T-helper 2 cell treated with Interferon-gamma antibody and Interleukin-4, amounts not matched to agents 5 μg/mL and 100 μg/mL, for 36 hours (primary cell): ENCODE measurements around the gene PROC.

ENCODE experiments used
- DNase-seq: peaks from one replicate; pipeline ENCODE4 v3.0.0; 2021; ENCODE audit warnings: low spot score
- H3K27ac Mint-ChIP-seq: one replicate; pipeline ENCODE4 v1.8.0; 2021; ENCODE audit warnings: mild to moderate bottlenecking, mixed read lengths
- H3K27me3 Mint-ChIP-seq: one replicate; pipeline ENCODE4 v1.8.0; 2021; ENCODE audit warnings: low read depth, mixed read lengths
- H3K36me3 Mint-ChIP-seq: one replicate; pipeline ENCODE4 v1.8.0; 2021; ENCODE audit warnings: low read depth, mixed read lengths
- H3K4me1 Mint-ChIP-seq: one replicate; pipeline ENCODE4 v1.8.0; 2021; ENCODE audit warnings: low read depth, mixed read lengths
- H3K4me3 Mint-ChIP-seq: one replicate; pipeline ENCODE4 v1.8.0; 2022; ENCODE audit warnings: mild to moderate bottlenecking, moderate library complexity, mixed read lengths
- H3K9me3 Mint-ChIP-seq: one replicate; pipeline ENCODE4 v1.8.0; 2021; ENCODE audit warnings: mixed read lengths

The PROC gene

GRCh38 chr2:127414638-127415592, 3.3 kb upstream of the PROC start:
- Mint-ChIP-seq H3K27ac (no peak overlapping the region), H3K4me1 (peaks cover 26% of the 10 kb centered on the region), H3K36me3 (no peaks in the 10 kb centered on the region), H3K4me3 (no peak overlapping the region), H3K27me3 (no peaks in the 10 kb centered on the region), H3K9me3 (peaks cover 3% of the 10 kb centered on the region)
- no peak for DNase-seq

DNA sequence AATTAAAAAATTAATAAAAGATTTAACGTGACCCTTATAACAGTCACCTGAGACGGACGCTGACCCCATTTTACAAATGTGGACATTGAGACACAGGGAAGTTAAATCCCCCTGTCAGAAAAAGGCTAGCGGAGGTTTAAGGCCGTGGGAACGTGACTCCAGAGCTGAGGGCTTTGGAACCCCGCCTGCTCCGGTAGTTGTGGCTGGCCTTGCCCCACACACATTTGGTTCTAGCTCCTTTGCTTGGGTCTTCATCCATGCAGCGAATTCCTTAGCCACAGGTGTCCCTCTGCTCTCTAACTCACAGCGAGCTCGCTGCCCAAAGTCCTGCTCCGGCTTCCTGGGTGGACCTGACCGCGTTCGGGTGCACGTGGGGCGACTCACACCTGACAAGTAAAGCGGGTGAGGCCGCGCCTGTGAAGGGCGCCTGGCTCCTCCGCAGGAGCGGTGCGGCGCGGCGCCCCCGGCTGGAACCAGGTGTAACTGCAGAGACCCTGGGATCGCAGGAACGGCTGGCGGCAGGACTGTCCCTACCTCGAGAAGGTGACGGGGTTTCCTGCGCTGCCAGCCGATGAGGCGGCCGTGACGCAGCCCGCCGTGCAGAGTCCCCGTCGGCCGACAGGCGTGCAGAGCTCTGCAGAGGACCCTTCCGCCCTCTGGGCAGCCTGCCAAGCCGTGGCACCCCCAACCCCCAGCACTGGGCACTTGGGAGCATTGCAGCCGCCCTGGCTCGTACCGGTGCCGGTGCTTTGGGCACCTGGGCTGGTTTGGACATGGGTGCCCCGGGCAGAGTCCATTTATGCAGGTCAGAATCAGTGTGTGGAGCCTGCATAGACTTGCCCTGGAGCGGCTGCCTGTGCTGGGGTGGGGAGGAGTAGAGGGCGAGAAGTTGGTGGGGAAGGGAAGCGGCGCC, 2.4 kb upstream of the PROC start:
- DNase-seq = peak; percentile 76
- peaks cover 21% of the 10 kb centered on the region for H3K4me1 Mint-ChIP-seq
- peak overlapping the region; percentile 68 for H3K4me3 Mint-ChIP-seq
- peaks cover 3% of the 10 kb centered on the region for H3K9me3 Mint-ChIP-seq
- peak overlapping the region; percentile 33 for H3K27ac Mint-ChIP-seq
- no peaks in the 10 kb centered on the region for H3K36me3 Mint-ChIP-seq
- H3K27me3 Mint-ChIP-seq = peaks cover 5% of the 10 kb centered on the region

DNA sequence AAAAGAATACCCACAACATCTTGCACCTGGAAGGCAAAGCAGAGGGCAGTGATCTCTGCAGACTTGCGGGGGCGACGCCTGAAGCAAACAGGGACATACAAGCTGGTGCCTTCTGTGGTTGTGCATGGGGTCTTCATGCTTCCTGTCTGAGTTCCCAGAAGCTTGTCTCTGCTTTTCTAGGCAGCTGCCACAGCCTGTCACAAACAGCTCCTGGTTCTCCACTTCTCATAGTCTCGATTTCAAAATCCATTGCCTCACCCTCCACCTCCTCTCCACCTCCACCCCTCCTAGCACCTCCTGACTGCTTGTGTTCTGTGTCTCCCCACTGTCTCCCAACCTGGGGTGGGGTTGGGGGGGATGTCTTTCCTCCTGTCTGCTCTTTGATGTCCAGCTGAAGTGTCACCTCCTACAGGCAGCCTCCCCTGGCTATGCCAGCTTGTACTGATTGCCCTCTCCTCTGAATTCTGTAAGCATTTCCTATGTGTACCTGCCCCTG, 1.7 kb upstream of the PROC start:
- no peak for DNase-seq
- H3K27ac Mint-ChIP-seq = peak overlapping the region; percentile 27
- H3K4me3 Mint-ChIP-seq = peak overlapping the region; percentile 68
- H3K9me3 Mint-ChIP-seq = peaks cover 3% of the 10 kb centered on the region
- H3K36me3 Mint-ChIP-seq = no peaks in the 10 kb centered on the region
- peaks cover 16% of the 10 kb centered on the region for H3K4me1 Mint-ChIP-seq
- peaks cover 10% of the 10 kb centered on the region for H3K27me3 Mint-ChIP-seq

- no peak overlapping the region for H3K27ac Mint-ChIP-seq
- DNase-seq = no peak
- H3K4me3 Mint-ChIP-seq = peak overlapping the region; percentile 3
- H3K9me3 Mint-ChIP-seq = peaks cover 2% of the 10 kb centered on the region
- H3K36me3 Mint-ChIP-seq = no peaks in the 10 kb centered on the region
- H3K4me1 Mint-ChIP-seq = peaks cover 14% of the 10 kb centered on the region
- peaks cover 18% of the 10 kb centered on the region for H3K27me3 Mint-ChIP-seq
Measured at GRCh38 chr2:127417406-127417805, 821 bp upstream of the PROC start.

DNA sequence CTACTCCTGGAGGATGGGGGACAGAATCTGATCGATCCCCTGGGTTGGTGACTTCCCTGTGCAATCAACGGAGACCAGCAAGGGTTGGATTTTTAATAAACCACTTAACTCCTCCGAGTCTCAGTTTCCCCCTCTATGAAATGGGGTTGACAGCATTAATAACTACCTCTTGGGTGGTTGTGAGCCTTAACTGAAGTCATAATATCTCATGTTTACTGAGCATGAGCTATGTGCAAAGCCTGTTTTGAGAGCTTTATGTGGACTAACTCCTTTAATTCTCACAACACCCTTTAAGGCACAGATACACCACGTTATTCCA, 844 bp downstream of the PROC start:
- H3K27ac Mint-ChIP-seq = no peak overlapping the region

GRCh38 chr2:127419448-127420038, 1.3 kb downstream of the PROC start:
- no peak for DNase-seq
- Mint-ChIP-seq H3K27me3 (peaks cover 34% of the 10 kb centered on the region), H3K36me3 (no peaks in the 10 kb centered on the region), H3K4me1 (peaks cover 18% of the 10 kb centered on the region), H3K4me3 (no peak overlapping the region), H3K27ac (no peak overlapping the region), H3K9me3 (no peaks in the 10 kb centered on the region)

More for the DNA sequence above, 844 bp downstream of the PROC start:
- Mint-ChIP-seq H3K4me3 (no peak overlapping the region), H3K27me3 (peaks cover 31% of the 10 kb centered on the region), H3K36me3 (no peaks in the 10 kb centered on the region), H3K9me3 (no peaks in the 10 kb centered on the region), H3K4me1 (peaks cover 18% of the 10 kb centered on the region)
- DNase-seq = no peak

DNA sequence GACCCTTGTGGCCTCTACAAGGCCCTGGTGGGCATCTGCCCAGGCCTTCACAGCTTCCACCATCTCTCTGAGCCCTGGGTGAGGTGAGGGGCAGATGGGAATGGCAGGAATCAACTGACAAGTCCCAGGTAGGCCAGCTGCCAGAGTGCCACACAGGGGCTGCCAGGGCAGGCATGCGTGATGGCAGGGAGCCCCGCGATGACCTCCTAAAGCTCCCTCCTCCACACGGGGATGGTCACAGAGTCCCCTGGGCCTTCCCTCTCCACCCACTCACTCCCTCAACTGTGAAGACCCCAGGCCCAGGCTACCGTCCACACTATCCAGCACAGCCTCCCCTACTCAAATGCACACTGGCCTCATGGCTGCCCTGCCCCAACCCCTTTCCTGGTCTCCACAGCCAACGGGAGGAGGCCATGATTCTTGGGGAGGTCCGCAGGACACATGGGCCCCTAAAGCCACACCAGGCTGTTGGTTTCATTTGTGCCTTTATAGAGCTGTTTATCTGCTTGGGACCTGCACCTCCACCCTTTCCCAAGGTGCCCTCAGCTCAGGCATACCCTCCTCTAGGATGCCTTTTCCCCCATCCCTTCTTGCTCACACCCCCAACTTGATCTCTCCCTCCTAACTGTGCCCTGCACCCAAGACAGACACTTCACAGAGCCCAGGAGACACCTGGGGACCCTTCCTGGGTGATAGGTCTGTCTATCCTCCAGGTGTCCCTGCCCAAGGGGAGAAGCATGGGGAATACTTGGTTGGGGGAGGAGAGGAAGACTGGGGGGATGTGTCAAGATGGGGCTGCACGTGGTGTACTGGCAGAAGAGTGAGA, 2.0 kb downstream of the PROC start:
- no peak for DNase-seq
- no peaks in the 10 kb centered on the region for H3K36me3 Mint-ChIP-seq
- peaks cover 18% of the 10 kb centered on the region for H3K4me1 Mint-ChIP-seq
- no peaks in the 10 kb centered on the region for H3K9me3 Mint-ChIP-seq
- no peak overlapping the region for H3K27ac Mint-ChIP-seq
- no peak overlapping the region for H3K4me3 Mint-ChIP-seq
- peaks cover 37% of the 10 kb centered on the region for H3K27me3 Mint-ChIP-seq

DNA sequence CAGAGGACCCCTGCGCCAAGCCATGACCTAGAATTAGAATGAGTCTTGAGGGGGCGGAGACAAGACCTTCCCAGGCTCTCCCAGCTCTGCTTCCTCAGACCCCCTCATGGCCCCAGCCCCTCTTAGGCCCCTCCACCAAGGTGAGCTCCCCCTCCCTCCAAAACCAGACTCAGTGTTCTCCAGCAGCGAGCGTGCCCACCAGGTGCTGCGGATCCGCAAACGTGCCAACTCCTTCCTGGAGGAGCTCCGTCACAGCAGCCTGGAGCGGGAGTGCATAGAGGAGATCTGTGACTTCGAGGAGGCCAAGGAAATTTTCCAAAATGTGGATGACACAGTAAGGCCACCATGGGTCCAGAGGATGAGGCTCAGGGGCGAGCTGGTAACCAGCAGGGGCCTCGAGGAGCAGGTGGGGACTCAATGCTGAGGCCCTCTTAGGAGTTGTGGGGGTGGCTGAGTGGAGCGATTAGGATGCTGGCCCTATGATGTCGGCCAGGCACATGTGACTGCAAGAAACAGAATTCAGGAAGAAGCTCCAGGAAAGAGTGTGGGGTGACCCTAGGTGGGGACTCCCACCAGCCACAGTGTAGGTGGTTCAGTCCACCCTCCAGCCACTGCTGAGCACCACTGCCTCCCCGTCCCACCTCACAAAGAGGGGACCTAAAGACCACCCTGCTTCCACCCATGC, 3.0 kb downstream of the PROC start:
- Mint-ChIP-seq H3K4me3 (peak overlapping the region; percentile 7), H3K36me3 (no peaks in the 10 kb centered on the region), H3K27ac (no peak overlapping the region), H3K4me1 (peaks cover 14% of the 10 kb centered on the region), H3K27me3 (peaks cover 38% of the 10 kb centered on the region), H3K9me3 (no peaks in the 10 kb centered on the region)
- DNase-seq = no peak

DNA sequence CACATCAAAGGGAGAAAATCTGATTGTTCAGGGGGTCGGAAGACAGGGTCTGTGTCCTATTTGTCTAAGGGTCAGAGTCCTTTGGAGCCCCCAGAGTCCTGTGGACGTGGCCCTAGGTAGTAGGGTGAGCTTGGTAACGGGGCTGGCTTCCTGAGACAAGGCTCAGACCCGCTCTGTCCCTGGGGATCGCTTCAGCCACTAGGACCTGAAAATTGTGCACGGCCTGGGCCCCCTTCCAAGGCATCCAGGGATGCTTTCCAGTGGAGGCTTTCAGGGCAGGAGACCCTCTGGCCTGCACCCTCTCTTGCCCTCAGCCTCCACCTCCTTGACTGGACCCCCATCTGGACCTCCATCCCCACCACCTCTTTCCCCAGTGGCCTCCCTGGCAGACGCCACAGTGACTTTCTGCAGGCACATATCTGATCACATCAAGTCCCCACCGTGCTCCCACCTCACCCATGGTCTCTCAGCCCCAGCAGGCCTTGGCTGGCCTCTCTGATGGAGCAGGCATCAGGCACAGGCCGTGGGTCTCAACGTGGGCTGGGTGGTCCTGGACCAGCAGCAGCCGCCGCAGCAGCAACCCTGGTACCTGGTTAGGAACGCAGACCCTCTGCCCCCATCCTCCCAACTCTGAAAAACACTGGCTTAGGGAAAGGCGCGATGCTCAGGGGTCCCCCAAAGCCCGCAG, 3.8 kb downstream of the PROC start:
- no peaks in the 10 kb centered on the region for H3K9me3 Mint-ChIP-seq
- no peak overlapping the region for H3K27ac Mint-ChIP-seq
- peak overlapping the region; percentile 28 for H3K4me3 Mint-ChIP-seq
- no peaks in the 10 kb centered on the region for H3K36me3 Mint-ChIP-seq
- no peak for DNase-seq
- peaks cover 38% of the 10 kb centered on the region for H3K27me3 Mint-ChIP-seq
- H3K4me1 Mint-ChIP-seq = peaks cover 7% of the 10 kb centered on the region

GRCh38 chr2:127422559-127423477, 4.6 kb downstream of the PROC start:
- Mint-ChIP-seq H3K4me3 (peak overlapping the region; percentile 50), H3K4me1 (peaks cover 7% of the 10 kb centered on the region), H3K9me3 (no peaks in the 10 kb centered on the region), H3K27ac (no peak overlapping the region), H3K27me3 (peaks cover 38% of the 10 kb centered on the region), H3K36me3 (no peaks in the 10 kb centered on the region)
- DNase-seq = no peak

DNA sequence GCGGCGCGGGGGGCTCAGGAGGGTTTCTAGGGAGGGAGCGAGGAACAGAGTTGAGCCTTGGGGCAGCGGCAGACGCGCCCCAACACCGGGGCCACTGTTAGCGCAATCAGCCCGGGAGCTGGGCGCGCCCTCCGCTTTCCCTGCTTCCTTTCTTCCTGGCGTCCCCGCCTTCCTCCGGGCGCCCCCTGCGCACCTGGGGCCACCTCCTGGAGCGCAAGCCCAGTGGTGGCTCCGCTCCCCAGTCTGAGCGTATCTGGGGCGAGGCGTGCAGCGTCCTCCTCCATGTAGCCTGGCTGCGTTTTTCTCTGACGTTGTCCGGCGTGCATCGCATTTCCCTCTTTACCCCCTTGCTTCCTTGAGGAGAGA, 5.2 kb downstream of the PROC start:
- H3K27ac Mint-ChIP-seq = no peak overlapping the region
- H3K9me3 Mint-ChIP-seq = no peaks in the 10 kb centered on the region
- DNase-seq = no peak
- peaks cover 7% of the 10 kb centered on the region for H3K4me1 Mint-ChIP-seq
- peaks cover 38% of the 10 kb centered on the region for H3K27me3 Mint-ChIP-seq
- H3K36me3 Mint-ChIP-seq = no peaks in the 10 kb centered on the region
- peak overlapping the region; percentile 19 for H3K4me3 Mint-ChIP-seq
